Stimulated activated CD8-positive, alpha-beta memory T cell treated with anti-CD3 and anti-CD28 coated beads, Interleukin-4, amount 100 ng/mL, for 48 hours (primary cell): ENCODE data around the gene CDH11.
A peak's percentile ranks its signal among the peaks of the same experiment; 100 is the strongest.

Experiments used
- DNase-seq: peaks from one replicate; pipeline ENCODE4 v3.0.0-alpha.2; 2020

The CDH11 gene

GRCh38 chr16:65021852-65022595 lies 99.8 kb downstream of the CDH11 start:
- no peak for DNase-seq

GRCh38 chr16:65016754-65017153 lies 105.1 kb downstream of the CDH11 start:
- DNase-seq: no peak

GRCh38 chr16:65015599-65015998 lies 106.3 kb downstream of the CDH11 start:
- no peak for DNase-seq

- no peak for DNase-seq
These were observed 109.5 kb downstream of the CDH11 start for GRCh38 chr16:65012357-65012756.

GRCh38 chr16:65010125-65010524 lies 111.7 kb downstream of the CDH11 start:
- no peak for DNase-seq

GRCh38 chr16:65005696-65006095 lies 116.2 kb downstream of the CDH11 start:
- no peak for DNase-seq

GRCh38 chr16:65004570-65004969 lies 117.3 kb downstream of the CDH11 start:
- no peak for DNase-seq

GRCh38 chr16:65003621-65004020 lies 118.2 kb downstream of the CDH11 start:
- DNase-seq: no peak

GRCh38 chr16:65002265-65002664 lies 119.6 kb downstream of the CDH11 start:
- DNase-seq: no peak

GRCh38 chr16:65000654-65001053 lies 121.2 kb downstream of the CDH11 start:
- no peak for DNase-seq

GRCh38 chr16:64997751-64998150 lies 124.1 kb downstream of the CDH11 start:
- DNase-seq: no peak

- no peak for DNase-seq
These were observed 124.7 kb downstream of the CDH11 start for GRCh38 chr16:64997121-64997520.

- no peak for DNase-seq
These were observed 125.2 kb downstream of the CDH11 start for GRCh38 chr16:64996641-64997040.

- no peak for DNase-seq
These were observed 128.4 kb downstream of the CDH11 start for GRCh38 chr16:64993464-64993863.

GRCh38 chr16:64991001-64991400 lies 130.9 kb downstream of the CDH11 start:
- DNase-seq: no peak

GRCh38 chr16:64990101-64990500 lies 131.8 kb downstream of the CDH11 start:
- DNase-seq: no peak

GRCh38 chr16:64989050-64989449 lies 132.8 kb downstream of the CDH11 start:
- DNase-seq: no peak

GRCh38 chr16:64983963-64984362 lies 137.9 kb downstream of the CDH11 start:
- peak; percentile 23 for DNase-seq

- DNase-seq: no peak
These were observed 138.6 kb downstream of the CDH11 start for GRCh38 chr16:64983231-64983630.

- DNase-seq: no peak
These were observed 139.3 kb downstream of the CDH11 start for GRCh38 chr16:64982581-64982980.

- no peak for DNase-seq
These were observed 140.1 kb downstream of the CDH11 start for GRCh38 chr16:64981568-64982281.

- DNase-seq: no peak
These were observed 144.5 kb downstream of the CDH11 start for GRCh38 chr16:64977206-64977920.

- no peak for DNase-seq
These were observed 146.0 kb downstream of the CDH11 start for GRCh38 chr16:64975821-64976220.

GRCh38 chr16:64974381-64974780 lies 147.5 kb downstream of the CDH11 start:
- no peak for DNase-seq
